ENCODE results near the gene DPP6.

Gene DPP6

DNA sequence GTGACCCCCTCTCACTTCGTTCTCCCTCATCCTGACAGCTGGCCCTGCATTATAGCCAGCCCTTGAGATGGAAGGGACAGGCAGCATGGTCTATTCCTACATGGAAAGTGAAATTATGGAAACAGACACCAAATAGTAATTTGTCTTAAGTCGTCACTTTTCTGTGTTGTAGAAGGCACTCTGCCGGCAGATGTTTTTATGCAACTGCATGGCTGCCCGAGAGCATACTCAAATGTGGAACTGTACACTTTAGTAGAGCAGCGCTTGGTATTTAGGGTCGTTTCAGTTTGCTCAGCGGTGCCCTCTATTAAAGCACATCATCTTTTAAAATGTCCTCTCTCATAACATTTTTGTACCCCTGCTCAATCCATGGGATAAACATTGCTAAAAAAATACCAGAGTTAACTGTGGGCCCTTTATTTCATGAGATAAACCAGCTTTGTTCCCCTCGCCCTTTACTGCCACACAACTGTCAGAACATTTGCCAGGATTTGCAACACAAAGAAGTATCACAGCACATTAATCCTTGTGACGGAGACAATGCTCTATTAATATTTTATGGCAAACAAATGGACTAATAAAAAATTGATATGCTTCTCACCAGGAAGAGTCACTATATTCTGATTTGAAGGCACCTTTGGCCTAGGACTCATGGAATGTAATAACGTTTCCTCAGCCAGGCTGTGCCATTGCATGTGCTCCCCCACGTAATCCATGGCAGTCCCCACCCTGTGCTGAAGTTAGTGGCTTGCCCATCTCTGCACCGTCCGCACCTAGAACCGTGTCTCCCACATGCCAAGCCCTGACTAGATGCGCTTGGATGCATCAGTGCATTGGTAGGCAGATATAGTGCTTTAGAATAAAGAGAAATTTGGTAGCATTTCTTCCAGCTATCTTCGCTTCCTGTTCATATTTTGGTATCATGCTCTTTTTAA is 729.4 kb downstream of the DPP6 start:
- no peak for DNase-seq

DNA sequence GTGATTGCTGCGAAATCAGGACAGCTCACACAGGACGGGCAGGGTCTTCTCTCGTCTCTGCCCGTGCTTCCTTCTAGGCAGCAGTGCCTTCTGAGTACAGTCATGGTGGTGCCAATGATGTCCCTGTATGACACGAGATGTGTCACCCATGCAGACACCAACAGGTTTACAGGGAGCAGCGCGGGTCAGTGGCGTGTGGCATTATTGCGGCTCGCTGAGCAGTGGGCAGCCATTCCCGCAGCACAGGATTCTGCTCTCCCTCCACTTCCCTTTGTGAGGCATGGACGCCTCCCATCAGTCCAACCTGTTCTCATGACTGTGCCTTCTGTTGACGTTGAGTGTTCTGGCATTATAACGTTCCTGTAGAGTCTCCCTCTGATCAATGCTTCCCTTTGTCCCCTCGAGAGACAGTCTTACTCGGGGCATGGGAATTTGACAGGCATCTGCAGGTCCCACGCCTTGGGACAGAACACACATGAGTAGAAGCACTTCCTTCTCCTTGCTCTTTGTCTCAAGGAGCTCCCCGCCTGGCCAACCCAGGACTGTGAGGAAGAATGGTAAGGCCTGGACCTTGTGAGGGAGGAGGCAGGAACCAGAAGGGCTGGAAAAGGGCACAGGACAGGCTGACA is 731.2 kb downstream of the DPP6 start:
- DNase-seq, result no peak

DNA sequence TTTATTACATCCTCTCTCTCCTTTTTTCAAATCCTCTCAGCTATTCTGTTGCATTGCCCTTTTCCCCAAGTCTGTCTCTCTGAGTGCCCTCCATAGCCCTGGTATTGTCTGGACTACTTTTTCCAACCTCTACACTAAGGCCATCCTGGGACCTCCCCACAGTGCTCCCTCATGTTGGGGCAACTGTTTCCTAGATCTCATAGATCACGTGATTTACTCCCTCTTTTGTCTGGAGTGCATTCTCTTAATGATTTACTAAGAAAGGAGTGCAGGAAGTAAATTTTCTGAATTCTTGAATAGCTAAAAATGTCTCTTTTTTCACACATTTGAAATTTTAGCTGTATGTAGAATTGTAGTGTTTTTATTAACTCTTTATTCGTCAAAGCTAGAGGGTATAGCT is 733.7 kb downstream of the DPP6 start:
- DNase-seq, result no peak

DNA sequence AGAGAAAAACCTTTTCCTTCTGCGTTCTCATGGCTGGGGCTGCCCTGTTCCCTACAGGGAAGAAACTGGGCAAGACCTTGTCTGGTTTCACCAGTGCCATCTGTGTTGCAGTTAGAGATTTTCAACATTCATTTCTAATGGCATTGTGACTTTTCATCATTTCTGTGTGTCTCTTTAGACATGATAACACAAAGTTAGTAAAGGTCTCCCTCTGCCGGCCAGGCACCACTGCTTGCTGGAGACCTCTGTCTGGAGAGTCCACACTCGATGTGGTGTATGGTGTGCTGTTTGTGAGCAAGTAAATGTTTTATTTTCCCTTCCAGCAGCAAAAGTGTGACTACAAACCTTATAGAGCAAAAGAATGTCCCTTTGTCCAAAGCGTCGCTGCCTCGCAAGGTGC is 737.2 kb downstream of the DPP6 start:
- no peak for DNase-seq

DNA sequence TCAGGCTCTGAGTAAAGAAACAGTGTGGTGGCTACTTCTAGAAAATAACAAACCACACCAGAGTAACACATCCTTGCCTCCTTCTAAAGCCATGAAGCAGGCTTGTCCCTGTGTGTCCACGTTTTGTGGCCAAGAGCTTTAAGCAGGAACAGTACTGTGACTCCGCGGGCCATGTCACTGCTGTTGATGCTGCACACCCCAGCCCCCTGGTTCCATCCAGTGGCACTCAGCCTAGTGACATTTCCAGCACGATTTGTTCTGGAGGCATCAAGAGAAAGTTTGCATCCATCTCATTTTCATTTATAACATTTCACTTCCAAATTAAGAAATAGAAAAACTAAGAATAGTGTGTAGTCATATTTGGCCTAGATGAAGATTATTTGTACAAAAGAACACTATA is 739.4 kb downstream of the DPP6 start:
- DNase-seq, result no peak

DNA sequence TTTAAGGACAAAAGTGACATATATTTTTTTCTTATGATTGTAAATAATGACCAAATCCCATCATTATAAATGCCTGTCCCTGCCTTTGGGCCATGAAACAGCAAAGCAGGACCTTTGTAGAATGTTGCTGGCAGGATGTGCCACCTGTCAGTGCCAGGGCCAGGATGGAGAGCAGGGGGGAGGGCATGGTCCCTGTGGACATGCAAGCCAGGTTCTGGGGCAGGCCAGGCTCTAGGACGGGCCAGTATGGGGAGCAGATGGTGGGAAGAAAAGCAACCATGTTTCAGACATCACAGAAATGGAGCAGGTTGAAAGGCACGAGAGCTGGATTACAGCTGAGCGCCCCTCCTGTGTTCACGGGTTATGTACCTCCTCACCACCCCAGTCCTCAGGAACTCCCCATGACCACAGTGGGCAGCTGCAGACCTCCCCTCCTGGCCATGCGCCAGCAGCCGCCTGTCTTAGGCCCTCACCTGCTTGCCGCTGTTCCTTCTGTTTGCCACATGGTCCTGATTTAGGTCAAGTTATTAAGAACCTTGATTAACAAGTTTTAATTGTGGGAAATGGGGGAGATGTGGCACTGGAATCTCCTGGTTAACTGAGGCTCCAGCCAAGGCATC is 740.3 kb downstream of the DPP6 start:
- DNase-seq, result no peak

DNA sequence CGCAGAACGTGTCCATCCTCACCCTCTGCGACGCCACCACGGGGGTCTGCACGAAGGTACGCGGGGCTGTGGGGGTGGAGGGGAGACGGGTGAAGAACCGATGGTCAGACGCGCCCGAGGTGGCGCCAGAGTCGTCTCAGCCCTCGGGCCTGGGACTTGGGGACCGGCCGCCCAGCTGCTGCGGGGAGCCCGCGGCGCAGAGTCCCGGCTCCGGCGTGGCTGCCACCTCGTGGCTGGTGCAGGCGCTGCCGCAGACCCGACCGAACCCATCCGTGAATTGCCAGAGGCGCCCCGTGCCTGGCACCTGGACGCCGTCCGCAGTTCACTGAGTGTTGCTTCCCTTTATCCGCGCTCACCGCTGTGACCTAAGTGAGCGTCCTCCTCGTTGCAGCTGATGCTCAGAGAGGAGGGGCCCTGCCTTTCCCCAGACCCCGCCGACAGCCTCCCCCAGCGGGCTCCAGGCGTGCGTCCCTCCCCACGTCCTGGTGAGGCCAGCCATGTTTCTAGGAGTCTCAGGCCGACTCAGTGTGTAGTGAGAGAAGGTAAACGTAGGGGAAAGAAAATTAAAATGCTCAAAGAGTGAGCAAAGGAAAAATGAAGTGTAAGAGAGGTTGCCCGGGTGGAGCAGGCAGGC is 742.1 kb downstream of the DPP6 start:
- DNase-seq, result no peak

DNA sequence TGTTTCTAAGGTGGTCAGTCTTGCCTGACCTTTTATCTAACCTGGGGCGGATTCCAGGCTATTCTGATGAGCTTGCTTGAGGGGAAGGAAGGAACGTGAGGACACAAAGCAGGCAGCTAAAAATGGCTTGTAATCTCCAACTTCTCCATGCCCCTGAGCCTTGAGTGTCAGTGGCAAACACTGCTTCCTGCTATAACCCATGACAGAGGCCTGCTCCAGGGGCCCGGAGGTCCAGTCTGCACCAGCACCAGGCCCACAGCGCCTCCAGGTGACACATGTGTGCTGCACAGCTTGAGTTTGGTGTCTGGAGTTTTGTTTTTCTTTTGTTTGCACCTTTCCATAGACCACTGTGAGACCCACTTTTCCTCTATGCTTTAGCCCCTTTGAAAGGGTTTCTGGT is 742.8 kb downstream of the DPP6 start:
- no peak for DNase-seq

DNA sequence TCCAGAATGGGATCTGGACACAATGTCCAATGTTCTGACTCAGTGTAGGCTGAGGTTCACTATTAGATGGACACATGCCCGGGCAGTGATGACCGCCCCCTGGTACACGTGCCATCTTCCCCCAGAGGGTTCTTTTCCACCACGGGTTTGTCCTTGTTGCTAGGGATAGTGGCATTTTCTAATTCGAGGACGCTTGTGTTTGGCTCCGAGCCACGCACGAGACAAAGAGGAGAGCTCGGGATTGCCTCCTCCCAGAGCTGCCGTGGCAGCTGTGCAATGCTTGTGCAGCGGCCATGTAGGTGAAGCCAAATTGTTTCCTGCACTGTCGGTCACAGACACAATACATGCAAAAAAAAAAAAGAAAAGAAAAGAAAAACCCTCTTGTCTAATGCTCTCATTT is 743.2 kb downstream of the DPP6 start:
- DNase-seq, result no peak

DNA sequence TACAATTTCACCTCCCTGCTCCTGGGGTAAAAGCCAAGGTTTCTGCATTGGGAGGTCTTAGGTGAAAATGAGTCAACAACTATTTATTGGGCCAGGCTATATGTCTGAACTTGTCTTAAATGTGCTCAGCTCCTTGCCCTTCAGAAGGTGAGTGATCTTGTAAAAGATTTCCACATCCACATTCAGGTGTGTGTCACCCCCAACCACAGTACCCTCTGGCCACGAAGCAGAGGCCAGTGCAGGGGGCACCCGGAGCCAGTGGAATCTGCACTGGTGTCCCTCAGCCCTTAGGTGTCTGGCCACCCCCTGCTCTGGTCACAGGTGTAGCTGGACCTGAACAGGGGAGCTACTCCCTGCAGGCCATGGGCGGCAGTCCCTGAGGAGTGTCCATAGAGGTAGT is 752.3 kb downstream of the DPP6 start:
- no peak for DNase-seq

DNA sequence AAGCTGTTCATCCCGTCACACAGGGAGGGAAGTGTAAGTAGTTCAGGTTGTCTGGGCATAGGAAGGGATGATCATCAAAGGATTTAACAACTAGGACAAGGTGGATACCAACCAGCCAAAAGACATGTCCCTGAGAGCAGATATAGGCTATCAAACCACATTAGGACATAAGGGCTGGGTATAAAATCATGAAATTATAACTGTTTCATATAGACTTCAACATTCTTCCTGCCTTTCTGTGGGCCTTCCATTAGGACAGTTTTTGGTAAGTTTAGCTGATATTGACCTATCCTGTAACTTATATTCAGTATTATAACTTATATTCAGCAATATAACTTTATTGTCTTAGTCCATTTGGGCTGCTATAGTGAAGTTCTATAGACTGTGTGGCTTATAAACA is 759.8 kb downstream of the DPP6 start:
- no peak for DNase-seq

DNA sequence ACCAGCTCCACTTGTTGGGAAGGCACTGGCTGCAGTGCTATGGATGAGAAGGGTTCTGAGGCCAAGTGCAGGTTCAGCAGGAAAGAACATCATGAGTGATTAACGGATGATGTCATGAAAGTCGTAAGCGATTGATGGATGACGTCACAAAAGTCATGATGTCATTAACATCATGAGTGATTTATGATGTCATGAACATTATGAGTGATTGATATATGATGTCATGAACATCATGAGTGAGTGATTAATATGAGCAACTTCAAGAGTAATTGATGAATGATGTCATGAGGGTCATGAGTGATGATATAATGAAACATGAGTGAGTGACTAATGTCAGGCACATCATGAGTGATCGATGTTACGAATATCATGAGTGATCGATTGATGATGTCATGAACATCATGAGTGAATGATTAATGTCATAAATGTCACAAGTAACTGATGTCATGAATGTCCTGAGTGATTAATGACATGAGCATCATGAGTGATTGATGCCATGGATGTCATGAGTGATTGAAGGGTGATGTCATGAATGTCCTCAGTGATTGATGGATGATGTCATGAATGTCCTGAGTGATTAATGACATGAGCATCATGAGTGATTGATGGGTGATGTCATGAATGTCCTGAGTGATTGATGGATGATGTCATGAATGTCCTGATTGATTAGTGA is 765.2 kb downstream of the DPP6 start:
- DNase-seq, result no peak

DNA sequence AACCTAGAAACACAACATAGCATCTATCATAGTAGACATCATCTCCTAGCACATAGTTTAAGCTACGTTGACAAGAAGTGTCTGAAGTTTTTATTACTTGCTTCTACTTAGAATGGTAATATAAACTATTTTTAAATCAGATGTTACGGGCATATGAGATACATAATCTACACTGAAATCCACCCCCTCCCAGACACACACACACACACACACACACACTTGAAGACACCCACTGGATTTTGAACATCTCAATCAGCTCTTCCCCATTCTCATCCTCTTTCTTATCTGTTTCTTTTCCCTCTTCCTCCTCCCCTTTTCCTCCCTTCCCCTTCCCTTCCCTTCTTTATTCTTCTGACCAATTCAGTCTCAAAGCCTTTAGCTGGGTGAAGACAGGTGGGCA is 774.8 kb downstream of the DPP6 start:
- DNase-seq, result no peak

DNA sequence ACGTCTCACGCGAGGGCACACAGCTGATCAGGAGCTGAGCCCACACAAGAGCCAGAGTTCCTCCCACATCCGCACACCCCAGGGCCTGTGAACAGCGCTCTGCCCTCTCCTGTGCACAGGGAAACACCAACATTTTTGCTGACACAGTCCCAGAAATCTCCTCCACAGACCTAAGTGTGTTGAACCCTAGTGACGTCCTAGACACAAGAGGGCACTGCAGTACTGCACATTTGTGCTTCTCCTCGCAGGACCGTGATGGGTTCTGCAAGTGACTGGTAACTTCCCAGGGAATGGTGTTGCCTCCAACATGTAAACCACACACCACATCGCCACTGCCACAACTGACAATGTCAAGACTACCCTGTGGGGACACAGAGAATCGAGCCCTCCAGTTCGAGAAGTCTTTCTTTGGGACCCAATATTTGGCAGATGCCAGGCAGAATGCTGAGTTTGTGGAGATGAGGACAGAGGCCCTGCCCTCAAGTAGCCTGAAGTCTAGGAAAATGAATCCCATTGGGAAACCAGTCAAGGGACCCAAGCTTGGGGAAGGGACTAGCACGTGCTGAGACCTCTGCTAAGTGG is 780.5 kb downstream of the DPP6 start:
- DNase-seq, result no peak

DNA sequence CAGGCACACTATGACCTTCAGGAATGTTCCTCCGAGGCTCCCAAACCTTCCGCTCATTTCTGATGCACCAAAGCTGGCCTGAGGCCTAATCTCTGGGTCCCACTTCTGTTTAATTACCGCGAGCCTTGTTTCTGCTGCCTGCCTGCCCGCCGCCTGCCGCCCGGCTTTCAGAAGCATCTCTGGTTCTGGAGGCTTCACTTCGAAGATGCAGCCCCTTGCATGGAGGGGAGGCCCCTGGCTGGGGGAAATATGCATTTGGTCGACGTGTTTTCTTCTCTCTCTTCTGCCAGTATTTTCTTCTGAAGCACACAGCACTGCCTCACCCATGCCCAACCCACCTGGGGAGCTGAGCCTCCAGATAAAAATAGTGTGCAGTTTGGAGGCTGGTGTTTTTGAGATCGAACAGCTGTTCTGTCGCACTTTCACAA is 783.8 kb downstream of the DPP6 start:
- DNase-seq, result no peak

DNA sequence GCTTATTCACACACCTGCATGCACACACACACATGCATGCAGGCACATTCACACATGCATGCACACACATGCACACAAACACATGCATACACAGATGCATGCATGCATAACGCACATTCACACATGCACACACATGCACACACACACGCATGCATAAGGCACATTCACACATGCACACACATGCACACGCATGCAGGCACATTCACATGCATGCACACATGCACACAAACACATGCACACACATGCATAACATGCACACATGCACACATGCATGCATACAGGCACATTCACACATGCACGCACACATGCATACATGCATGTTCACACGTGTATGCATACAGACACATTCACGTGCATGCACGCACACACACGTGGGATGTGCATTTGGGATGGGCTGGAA is 784.9 kb downstream of the DPP6 start:
- DNase-seq, result no peak

DNA sequence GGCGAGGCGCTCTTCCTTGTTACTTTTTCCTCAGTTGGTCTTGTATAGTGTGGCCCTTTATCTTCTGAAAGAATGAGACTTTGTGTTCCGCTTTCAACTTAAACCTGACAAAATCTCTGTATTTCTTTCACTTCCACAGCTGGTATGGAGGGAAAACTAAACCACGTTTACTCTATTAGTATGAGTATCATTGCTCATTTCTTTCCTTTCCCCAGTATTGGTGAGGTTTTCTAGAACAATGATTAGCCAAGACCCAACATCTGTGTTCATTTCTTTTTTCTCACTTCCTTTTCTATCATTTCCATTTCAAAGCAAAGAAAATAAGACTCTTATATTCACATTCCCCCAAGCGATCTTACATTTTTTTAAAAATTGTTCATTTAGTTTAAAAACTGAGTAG is 785.4 kb downstream of the DPP6 start:
- no peak for DNase-seq

DNA sequence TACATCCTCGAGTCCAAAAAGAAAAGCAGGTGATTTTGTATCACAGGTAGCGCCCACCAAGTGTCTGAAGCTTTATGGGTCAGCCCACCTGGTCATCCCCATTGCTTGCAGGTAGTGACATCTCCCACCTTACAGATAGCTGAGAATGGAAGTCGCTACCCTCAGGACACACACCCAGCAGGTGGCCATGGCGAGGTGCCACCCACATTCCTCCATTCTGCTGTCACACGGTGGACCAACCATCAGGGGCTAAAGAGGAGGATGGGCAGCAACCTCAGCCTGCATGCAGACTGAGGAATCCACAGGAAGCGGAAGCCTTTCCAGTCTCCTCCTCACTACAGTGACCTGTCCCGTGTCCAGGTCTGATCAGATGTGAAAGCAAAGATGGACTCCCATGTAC is 787.9 kb downstream of the DPP6 start:
- no peak for DNase-seq

DNA sequence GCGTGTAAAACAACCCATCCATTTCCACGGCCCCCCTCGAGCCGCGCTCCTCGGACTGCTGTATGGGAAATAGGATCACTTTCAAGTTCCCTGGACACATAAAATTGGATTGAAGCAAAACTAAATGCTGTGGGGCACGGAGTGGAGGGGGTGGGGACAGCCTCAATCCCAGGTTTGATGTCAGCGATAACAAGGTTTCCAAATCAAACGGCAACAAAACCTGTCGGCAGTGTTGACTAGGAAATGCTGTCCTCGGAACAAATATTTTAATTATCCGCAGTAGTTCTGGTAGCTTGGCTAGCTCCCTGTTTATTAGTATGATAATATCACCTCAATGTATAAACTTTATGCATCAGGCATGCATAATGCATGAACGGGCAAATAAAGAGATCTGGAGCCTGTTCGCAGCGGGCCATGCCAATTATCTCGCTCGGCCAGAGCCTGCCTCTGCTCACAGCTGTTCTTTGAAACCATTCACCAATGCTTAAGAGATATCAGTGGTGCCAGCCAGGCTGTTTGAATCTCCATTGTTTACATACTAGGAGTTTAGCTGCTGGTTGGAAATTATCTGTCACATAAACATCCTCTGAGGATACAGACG is 789.6 kb downstream of the DPP6 start:
- DNase-seq, result no peak

DNA sequence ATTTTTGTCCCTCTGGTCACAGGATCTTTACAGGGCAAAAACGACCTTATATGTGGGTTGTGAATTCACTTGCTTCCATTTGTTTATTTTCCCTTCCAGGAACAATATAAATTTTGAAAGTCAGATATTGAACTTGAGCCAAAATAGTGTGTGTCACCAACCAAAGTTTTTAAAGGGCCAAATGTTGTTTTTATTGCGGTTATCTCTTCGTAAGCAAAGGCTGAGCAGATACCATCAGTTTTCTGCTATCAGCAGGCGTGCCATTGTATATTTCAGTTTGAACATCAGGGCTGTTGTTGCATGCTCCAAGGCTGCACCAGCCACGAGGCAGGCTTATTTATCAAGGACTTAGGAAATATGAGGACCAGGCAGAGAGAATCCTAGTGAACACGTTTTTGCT is 790.4 kb downstream of the DPP6 start:
- no peak for DNase-seq

DNA sequence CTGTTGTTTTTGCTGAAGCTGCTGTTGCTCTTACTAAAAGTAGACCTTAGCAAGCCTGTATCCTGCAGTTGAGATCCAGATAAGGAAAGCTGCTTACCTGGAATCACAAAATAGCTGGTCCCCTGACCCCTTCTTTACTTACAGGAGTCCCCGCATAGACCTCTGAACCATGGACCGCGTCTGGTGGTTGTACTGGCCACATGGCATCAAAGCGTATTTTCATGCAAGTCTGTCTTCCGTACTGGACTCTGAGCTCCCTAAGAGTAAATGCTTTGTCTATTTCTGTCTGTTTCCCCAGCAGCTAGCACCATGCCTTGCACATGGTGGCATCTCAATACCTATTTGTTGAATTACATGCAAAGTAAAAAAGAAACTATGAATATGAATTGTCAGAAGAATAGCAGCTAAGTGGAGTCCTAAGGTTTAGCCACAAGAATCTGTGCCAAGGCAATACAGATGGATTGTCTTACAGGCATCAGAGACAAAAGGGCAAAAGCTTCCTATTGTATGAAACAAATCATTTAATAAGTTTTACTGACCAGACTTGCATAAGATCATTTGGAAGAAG is 791.6 kb downstream of the DPP6 start:
- DNase-seq, result no peak

DNA sequence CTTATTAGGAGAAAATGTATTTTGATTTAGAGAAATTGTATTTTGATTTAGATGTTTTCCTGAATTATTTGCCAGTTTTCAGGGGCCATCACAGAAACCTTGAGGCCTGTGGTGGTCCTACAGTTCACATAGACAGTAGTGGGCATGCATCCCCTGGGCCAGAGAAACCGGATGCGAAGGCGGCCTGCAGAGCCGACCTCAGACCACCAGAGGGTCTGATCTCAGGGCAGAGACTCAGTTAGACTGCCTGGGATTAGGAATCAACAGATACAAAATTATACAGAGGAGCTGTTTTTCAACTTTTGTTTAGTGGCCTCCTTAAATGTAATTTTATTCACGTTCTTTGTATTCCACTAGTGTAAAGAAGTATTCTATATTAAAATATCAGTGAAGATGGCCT is 792.3 kb downstream of the DPP6 start:
- no peak for DNase-seq
